NB4 (cell line): ENCODE data around the gene PDE3B.
"Not testable (repeated sequence)": the region's sequence is repeated elsewhere in the genome, so short reads cannot be mapped to it uniquely, and the experiment has no call there.

ENCODE experiments used
- TF ChIP-seq, protein P1 (sequence below): IDR thresholded peaks from one replicate; pipeline ENCODE4 v1.5.1; 2012; ENCODE audit warnings: low read depth, low read length
- TF ChIP-seq, protein P2 (sequence below): IDR thresholded peaks from 2 replicates; pipeline ENCODE4 v1.6.1; 2011; ENCODE audit warnings: low read depth, low read length

DNA sequence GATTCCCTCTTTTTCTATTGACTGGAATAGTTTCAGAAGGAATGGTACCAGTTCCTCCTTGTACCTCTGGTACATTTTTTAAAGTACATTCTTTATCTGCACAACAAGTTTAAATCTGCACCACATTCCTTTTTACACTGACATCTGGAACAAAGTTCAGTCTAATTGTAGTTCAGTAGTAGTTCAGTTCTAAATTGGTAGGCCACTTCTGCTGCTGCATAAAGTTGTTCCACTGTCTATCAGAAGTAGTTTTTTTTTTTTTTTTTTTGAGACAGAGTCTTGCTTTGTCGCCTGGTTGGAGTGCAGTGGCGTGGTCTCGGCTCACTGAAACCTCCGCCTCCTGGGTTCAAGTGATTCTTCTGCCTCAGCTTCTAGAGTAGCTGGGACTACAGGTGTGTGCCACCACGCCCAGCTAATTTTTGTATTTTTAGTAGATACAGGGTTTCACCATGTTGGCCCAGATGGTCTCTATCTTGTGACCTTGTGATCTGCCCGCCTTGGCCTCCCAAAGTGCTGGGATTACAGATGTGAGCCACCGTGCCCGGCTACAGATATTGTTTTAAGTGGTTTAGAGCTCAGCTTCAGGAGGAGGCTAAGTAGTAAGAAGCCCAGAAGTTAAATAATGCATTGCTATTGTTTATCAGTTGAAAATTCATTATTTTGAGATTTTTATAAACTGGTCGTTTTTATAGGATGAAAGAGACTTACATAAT is 115.9 kb downstream of the PDE3B start:
- TF ChIP-seq, protein P1, sequence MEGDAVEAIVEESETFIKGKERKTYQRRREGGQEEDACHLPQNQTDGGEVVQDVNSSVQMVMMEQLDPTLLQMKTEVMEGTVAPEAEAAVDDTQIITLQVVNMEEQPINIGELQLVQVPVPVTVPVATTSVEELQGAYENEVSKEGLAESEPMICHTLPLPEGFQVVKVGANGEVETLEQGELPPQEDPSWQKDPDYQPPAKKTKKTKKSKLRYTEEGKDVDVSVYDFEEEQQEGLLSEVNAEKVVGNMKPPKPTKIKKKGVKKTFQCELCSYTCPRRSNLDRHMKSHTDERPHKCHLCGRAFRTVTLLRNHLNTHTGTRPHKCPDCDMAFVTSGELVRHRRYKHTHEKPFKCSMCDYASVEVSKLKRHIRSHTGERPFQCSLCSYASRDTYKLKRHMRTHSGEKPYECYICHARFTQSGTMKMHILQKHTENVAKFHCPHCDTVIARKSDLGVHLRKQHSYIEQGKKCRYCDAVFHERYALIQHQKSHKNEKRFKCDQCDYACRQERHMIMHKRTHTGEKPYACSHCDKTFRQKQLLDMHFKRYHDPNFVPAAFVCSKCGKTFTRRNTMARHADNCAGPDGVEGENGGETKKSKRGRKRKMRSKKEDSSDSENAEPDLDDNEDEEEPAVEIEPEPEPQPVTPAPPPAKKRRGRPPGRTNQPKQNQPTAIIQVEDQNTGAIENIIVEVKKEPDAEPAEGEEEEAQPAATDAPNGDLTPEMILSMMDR = not testable (repeated sequence)
- TF ChIP-seq, protein P2, sequence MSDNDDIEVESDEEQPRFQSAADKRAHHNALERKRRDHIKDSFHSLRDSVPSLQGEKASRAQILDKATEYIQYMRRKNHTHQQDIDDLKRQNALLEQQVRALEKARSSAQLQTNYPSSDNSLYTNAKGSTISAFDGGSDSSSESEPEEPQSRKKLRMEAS = not testable (repeated sequence)
